Pulmonary artery endothelial cell (primary cell): ENCODE data around the gene NECTIN2. TPM values are rescaled to one million over a fixed set of nuclear protein-coding genes. Genes with fewer than 3 reads are reported as not detected.

Experiments
- total RNA-seq: library from RNA; depleted of rRNA; stranded (reverse); fragments of >200 nt; gene quantifications from 2 replicates; pipeline ENCODE4 v1.2.3, GENCODE V29; 2014

The NECTIN2 gene
- total RNA-seq, 1 donor from 2014 or later = 101 TPM

Other genes starting within 250 kb of the NECTIN2 start
- gene IGSF23, start 232.7 kb upstream of the NECTIN2 start, total RNA-seq = 0.25 and 0.46 TPM in 2 replicates
- 187 and 206 TPM in 2 replicates for gene PVR, start 202.4 kb upstream of the NECTIN2 start, total RNA-seq
- 1.5 and 2.0 TPM in 2 replicates for gene CEACAM19, start 174.8 kb upstream of the NECTIN2 start, total RNA-seq
- not detected in 2 replicates for gene CEACAM16, start 147.1 kb upstream of the NECTIN2 start, total RNA-seq
- 2.5 and 4.5 TPM in 2 replicates for gene BCL3, start 97.6 kb upstream of the NECTIN2 start, total RNA-seq
- gene CBLC, start 68.4 kb upstream of the NECTIN2 start, total RNA-seq = 0.07 and 0.13 TPM in 2 replicates
- gene BCAM, start 37.2 kb upstream of the NECTIN2 start, total RNA-seq = 8.0 and 22.4 TPM in 2 replicates
- gene TOMM40, start 45.0 kb downstream of the NECTIN2 start, total RNA-seq = 78.6 and 100 TPM in 2 replicates
- 0.53 and 1.7 TPM in 2 replicates for gene APOE, start 59.5 kb downstream of the NECTIN2 start, total RNA-seq
- 1.2 and 1.8 TPM in 2 replicates for gene APOC1, start 68.3 kb downstream of the NECTIN2 start, total RNA-seq
- not detected in 2 replicates for gene APOC4, start 95.9 kb downstream of the NECTIN2 start, total RNA-seq
- not detected in 2 replicates for gene APOC2, start 99.8 kb downstream of the NECTIN2 start, total RNA-seq
- 24.9 and 35.3 TPM in 2 replicates for gene CLPTM1, start 109.1 kb downstream of the NECTIN2 start, total RNA-seq
- gene RELB, start 155.2 kb downstream of the NECTIN2 start, total RNA-seq = 10.7 and 12.1 TPM in 2 replicates
- gene CLASRP, start 192.7 kb downstream of the NECTIN2 start, total RNA-seq = 11.0 and 13.3 TPM in 2 replicates
- gene ZNF296, start 230.2 kb downstream of the NECTIN2 start, total RNA-seq = 0.14 and 0.26 TPM in 2 replicates
- 18.8 and 26.3 TPM in 2 replicates for gene GEMIN7, start 233.0 kb downstream of the NECTIN2 start, total RNA-seq
- 23.2 and 25.4 TPM in 2 replicates for gene PPP1R37, start 246.9 kb downstream of the NECTIN2 start, total RNA-seq